CD4-positive, CD25-positive, alpha-beta regulatory T cell (primary cell): ENCODE measurements around the gene PTPRN2. TPM values are rescaled to one million over a fixed set of nuclear protein-coding genes. Genes with fewer than 3 reads are reported as not detected.

Experiments used
- ATAC-seq, 2 donors: fragments of 150-1000 bp; cut with Tn5 transposase; one replicate each; pipeline ENCODE4 v1.10.0; 2021; ENCODE audit warnings: low read depth in 2 of 2, moderate number of reproducible peaks in 2 of 2, moderate library complexity in 1 of 2
- DNase-seq, 3 donors: peaks; one replicate each; pipeline versions ENCODE4 v3.0.0 to v3.0.0-alpha.2; 2012 to 2022; ENCODE audit warnings: mixed read lengths in 1 of 3
- H3K27ac ChIP-seq: one replicate; pipeline ENCODE4 v1.7.0; 2013; ENCODE audit warnings: mild to moderate bottlenecking, low read length; ENCODE audit not compliant: insufficient read depth, poor library complexity, severe bottlenecking
- H3K27me3 ChIP-seq: one replicate; pipeline ENCODE4 v1.7.0; 2013; ENCODE audit warnings: low read length; ENCODE audit not compliant: control insufficient read depth, insufficient read depth
- H3K36me3 ChIP-seq: one replicate; pipeline ENCODE4 v1.7.0; 2013; ENCODE audit warnings: mild to moderate bottlenecking, low read length, moderate library complexity; ENCODE audit not compliant: control insufficient read depth, insufficient read depth
- H3K4me1 ChIP-seq: 2 replicates; pipeline ENCODE4 v1.7.0; 2013; ENCODE audit warnings: mild to moderate bottlenecking, low read length; ENCODE audit not compliant: insufficient read depth, control insufficient read depth, poor library complexity, severe bottlenecking
- H3K4me3 ChIP-seq: one replicate; pipeline ENCODE4 v1.7.0; 2013; ENCODE audit warnings: low read depth, mild to moderate bottlenecking, low read length, moderate library complexity
- H3K9me3 ChIP-seq, 2 experiments: 1 replicate in 1 of 2; 2 replicates in 1 of 2; pipeline ENCODE4 v1.7.0; 2013; ENCODE audit warnings: low read length in 2 of 2, mild to moderate bottlenecking in 1 of 2, moderate library complexity in 1 of 2; ENCODE audit not compliant: control insufficient read depth in 2 of 2
- H3K27ac Mint-ChIP-seq, 3 donors: one replicate each; pipeline ENCODE4 v1.8.0; 2020 to 2022; ENCODE audit warnings: mild to moderate bottlenecking in 3 of 3, mixed read lengths in 3 of 3, moderate library complexity in 2 of 3
- H3K27me3 Mint-ChIP-seq: one replicate; pipeline ENCODE4 v1.8.0; 2022; ENCODE audit warnings: mild to moderate bottlenecking, mixed read lengths
- H3K36me3 Mint-ChIP-seq: one replicate; pipeline ENCODE4 v1.8.0; 2020; ENCODE audit warnings: mixed read lengths
- H3K4me1 Mint-ChIP-seq, 4 donors: one replicate each; pipeline ENCODE4 v1.8.0; 2020 to 2022; ENCODE audit warnings: mixed read lengths in 4 of 4, mild to moderate bottlenecking in 1 of 4
- H3K4me3 Mint-ChIP-seq, 4 donors: one replicate each; pipeline ENCODE4 v1.8.0; 2020 to 2022; ENCODE audit warnings: mild to moderate bottlenecking in 4 of 4, mixed read lengths in 4 of 4, moderate library complexity in 3 of 4
- H3K9me3 Mint-ChIP-seq, 7 donors: one replicate each; pipeline ENCODE4 v1.8.0; 2020 to 2022; ENCODE audit warnings: mixed read lengths in 7 of 7, mild to moderate bottlenecking in 3 of 7, moderate library complexity in 2 of 7
- polyA plus RNA-seq, 4 donors: library from polyadenylated mRNA; unstranded; fragments of 300-500 nt; fragmentation: Illumina TruSeq; gene quantifications; one replicate each; pipeline ENCODE4 v1.2.3, GENCODE V29; 2021
- total RNA-seq: library from RNA; stranded (reverse); gene quantifications from one replicate; pipeline ENCODE4 v1.2.3, GENCODE V29; 2022

The PTPRN2 gene
- total and polyA plus RNA-seq, 5 donors from 2014 or later = 1.6 to 4.7 (median 2.7) TPM

DNA sequence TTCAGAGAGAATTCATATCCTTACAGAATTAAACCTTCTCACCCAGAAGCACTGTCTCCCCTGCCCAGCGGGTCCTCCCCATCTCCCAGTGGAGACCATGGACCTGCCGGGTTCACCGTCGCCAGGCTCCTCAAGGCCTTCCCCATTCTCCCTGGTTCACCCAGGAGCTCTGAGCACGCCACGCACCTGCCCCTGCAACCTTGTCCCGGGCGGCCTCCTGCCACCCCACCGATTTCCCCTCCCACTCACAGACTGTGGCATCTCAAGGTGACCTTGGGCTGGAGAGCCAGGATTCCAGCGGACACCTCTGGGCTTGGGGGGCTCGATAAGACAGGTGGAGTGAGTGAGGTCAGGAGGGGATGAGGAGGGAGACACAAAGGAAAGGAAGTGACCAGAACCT lies 135.3 kb downstream of the PTPRN2 start:
- no peaks in the 10 kb centered on the region for H3K27me3 ChIP-seq
- H3K4me1 Mint-ChIP-seq = no peaks in the 10 kb centered on the region
- peaks cover 3% of the 10 kb centered on the region for H3K36me3 Mint-ChIP-seq
- H3K9me3 Mint-ChIP-seq = peaks cover 0 to 5% (median 0%) of the 10 kb centered on the region in 7 donors
- no peak overlapping the region for H3K4me3 Mint-ChIP-seq
- ATAC-seq = no peak
- H3K27me3 Mint-ChIP-seq = peaks cover 6% of the 10 kb centered on the region
- no peak overlapping the region for H3K27ac ChIP-seq
- DNase-seq = no peak
- no peak overlapping the region for H3K27ac Mint-ChIP-seq
- H3K9me3 ChIP-seq = peaks cover 0 to 4% of the 10 kb centered on the region in 2 experiments
- no peak overlapping the region for H3K4me3 ChIP-seq
- no peaks in the 10 kb centered on the region for H3K4me1 ChIP-seq
- no peaks in the 10 kb centered on the region for H3K36me3 ChIP-seq

DNA sequence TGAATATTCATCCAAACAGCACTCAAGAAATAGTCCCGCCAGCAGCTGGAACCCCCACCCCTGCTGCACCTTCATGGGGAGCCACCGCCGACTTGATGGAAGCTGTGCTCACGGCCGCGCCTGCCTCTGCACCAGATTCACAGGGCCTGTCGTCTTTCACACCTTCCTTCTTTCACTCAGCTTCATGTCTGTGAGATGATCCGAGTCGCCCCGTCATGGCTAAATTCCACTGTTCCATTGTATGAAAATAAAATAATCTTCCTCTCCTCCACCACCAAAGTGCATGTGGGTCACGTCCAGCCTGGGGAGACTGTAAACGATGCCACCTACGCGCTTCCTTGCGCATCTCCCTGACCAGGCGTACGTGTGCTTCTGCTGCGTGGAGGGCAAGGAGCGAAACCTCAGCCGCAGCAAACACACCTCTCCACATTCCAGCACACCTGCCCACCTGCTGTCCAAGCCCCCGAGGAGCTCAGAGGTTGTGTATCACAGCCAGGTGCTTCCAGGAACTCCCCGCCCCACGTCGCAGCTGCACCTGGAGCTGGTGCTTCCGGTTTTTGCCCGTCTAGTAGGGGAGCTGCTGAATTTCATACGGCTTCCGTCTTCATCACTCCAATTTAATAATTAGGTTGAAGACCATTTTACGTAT lies 137.0 kb downstream of the PTPRN2 start:
- Mint-ChIP-seq H3K9me3 (peaks cover 0 to 5% (median 0%) of the 10 kb centered on the region in 7 donors), H3K27me3 (peaks cover 6% of the 10 kb centered on the region), H3K4me1 (no peaks in the 10 kb centered on the region), H3K36me3 (no peaks in the 10 kb centered on the region), H3K4me3 (no peak overlapping the region), H3K27ac (no peak overlapping the region)
- no peak overlapping the region for H3K27ac ChIP-seq
- DNase-seq = no peak
- no peak overlapping the region for H3K4me3 ChIP-seq
- no peak for ATAC-seq
- H3K4me1 ChIP-seq = no peaks in the 10 kb centered on the region
- no peaks in the 10 kb centered on the region for H3K27me3 ChIP-seq
- no peaks in the 10 kb centered on the region for H3K36me3 ChIP-seq
- peaks cover 0 to 4% of the 10 kb centered on the region in 2 experiments for H3K9me3 ChIP-seq

DNA sequence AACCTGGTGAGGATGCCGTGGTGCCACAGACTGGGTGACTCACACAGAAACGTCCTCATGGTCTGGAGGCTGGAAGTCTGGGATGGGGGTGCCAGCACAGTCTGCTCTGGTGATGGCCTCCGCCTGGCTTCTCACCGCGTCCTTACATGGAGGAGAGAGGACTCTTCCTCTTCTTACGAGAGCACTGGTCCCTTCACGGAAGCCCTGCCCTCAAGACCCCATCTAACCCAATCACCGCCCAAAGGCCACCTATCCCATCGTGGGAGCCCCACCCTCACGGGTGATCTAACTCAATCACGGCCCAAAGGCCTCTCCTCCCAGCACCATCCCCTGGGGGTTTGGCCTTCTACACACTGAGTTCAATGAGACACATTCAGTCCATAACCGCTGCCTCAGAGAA lies 137.7 kb downstream of the PTPRN2 start:
- no peak for DNase-seq
- H3K9me3 ChIP-seq = peaks cover 0 to 3% of the 10 kb centered on the region in 2 experiments
- Mint-ChIP-seq H3K4me1 (no peaks in the 10 kb centered on the region), H3K9me3 (peaks cover 0 to 5% (median 0%) of the 10 kb centered on the region in 7 donors), H3K36me3 (no peaks in the 10 kb centered on the region), H3K4me3 (no peak overlapping the region), H3K27me3 (peaks cover 6% of the 10 kb centered on the region), H3K27ac (no peak overlapping the region)
- no peaks in the 10 kb centered on the region for H3K36me3 ChIP-seq
- H3K4me3 ChIP-seq = no peak overlapping the region
- no peaks in the 10 kb centered on the region for H3K27me3 ChIP-seq
- no peaks in the 10 kb centered on the region for H3K4me1 ChIP-seq
- no peak overlapping the region for H3K27ac ChIP-seq
- ATAC-seq = no peak

DNA sequence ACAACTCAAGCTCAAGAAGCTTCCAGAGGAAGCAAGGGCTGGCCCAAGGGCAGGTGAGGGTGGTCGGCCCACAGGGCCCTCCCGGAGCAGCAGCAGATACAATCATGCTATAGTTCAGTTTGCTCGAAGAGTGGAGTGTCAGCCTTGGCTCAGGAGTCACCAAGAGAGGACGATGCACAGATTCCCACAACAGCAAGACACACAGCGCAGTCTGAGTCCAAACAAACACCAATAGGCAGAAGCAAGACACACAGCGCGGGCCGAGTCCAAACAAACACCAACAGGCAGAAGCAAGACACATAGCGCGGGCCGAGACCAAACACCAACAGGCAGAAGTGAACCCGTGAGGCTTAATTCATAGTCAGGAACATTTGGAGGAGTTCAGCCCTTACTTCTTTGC lies 138.4 kb downstream of the PTPRN2 start:
- H3K36me3 ChIP-seq = no peaks in the 10 kb centered on the region
- H3K9me3 ChIP-seq = no peaks in the 10 kb centered on the region
- no peak for DNase-seq
- no peak overlapping the region for H3K4me3 Mint-ChIP-seq
- H3K4me1 ChIP-seq = no peaks in the 10 kb centered on the region
- H3K4me3 ChIP-seq = no peak overlapping the region
- peaks cover 6% of the 10 kb centered on the region for H3K27me3 Mint-ChIP-seq
- no peak overlapping the region for H3K27ac ChIP-seq
- no peak for ATAC-seq
- no peaks in the 10 kb centered on the region for H3K4me1 Mint-ChIP-seq
- H3K36me3 Mint-ChIP-seq = no peaks in the 10 kb centered on the region
- H3K27me3 ChIP-seq = no peaks in the 10 kb centered on the region
- H3K27ac Mint-ChIP-seq = no peak overlapping the region
- H3K9me3 Mint-ChIP-seq = peaks cover 0 to 5% (median 0%) of the 10 kb centered on the region in 7 donors

DNA sequence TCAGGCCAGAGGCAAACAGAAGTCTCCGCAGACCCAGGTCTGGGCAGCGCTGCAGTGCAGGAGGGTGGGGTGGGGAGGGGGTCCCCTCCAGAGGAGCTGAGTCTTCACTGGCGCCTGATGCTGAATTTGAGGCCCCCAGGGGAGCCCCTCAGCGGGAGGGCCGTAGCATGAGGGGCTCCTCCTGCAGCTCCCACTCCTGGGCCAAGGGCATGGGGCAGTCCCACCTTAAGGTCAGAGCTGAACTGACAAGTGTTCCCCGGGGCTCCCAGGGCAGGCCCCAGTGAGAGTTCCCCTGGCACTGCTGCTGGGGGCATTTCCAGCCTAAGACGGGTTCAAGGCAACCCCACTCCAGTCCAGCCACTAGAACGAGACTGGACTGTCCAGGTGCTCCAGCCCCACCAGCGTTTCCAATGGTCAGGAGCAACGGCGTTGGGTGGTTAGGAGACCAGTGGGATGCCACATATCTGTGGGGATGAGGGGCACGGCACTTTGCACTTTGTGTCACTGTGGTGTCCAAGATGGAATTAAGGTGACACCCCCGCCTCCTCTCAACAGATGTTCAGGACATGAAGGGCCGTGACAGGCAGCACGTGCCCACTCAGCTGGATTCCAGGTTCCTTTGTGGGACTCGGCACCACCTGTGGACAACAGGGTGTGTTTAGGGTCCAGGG lies 139.1 kb downstream of the PTPRN2 start:
- H3K27me3 Mint-ChIP-seq = peaks cover 6% of the 10 kb centered on the region
- Histone ChIP-seq H3K27me3 (no peaks in the 10 kb centered on the region), H3K36me3 (no peaks in the 10 kb centered on the region), H3K27ac (no peak overlapping the region), H3K4me1 (no peaks in the 10 kb centered on the region), H3K9me3 (no peaks in the 10 kb centered on the region), H3K4me3 (no peak overlapping the region)
- peaks cover 0 to 3% (median 0%) of the 10 kb centered on the region in 7 donors for H3K9me3 Mint-ChIP-seq
- H3K4me3 Mint-ChIP-seq = no peak overlapping the region
- H3K4me1 Mint-ChIP-seq = no peaks in the 10 kb centered on the region
- ATAC-seq = no peak
- DNase-seq = no peak
- no peaks in the 10 kb centered on the region for H3K36me3 Mint-ChIP-seq
- H3K27ac Mint-ChIP-seq = no peak overlapping the region

DNA sequence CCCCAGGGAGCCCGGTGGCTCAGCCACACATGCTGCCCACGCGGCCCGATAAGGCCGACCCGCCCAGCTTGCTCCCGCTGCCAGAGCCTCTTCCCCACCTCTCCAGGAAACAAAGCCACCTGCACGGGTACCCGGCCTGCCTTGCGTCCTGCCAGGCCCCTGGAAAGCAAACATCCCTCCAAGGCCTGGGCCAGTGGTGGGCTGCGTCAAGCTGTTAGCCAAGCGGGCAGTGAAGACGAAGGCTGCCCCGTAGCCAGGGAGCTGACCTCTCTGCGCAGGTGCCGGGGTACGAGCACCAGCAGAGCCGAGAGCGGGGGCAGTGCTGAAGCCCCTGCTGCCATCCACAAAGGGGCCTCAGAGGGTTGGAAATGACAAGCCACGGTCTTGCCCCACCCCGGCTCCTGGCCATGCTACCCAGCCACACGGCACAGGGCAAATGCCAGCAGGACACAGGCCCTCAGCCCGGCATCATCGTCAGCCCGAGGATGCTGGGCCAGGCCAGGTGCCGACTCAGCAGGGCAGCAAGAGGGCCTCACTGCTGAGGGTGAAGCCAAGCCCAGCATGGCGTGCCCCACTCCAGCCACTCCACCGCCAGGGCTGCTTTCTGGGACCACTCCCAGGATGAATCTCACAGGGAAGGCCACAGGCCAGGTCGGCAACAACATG lies 140.0 kb downstream of the PTPRN2 start:
- no peak overlapping the region for H3K27ac ChIP-seq
- Mint-ChIP-seq H3K27ac (no peak overlapping the region), H3K36me3 (no peaks in the 10 kb centered on the region), H3K9me3 (peaks cover 0 to 3% (median 0%) of the 10 kb centered on the region in 7 donors), H3K27me3 (peaks cover 4% of the 10 kb centered on the region), H3K4me1 (no peaks in the 10 kb centered on the region), H3K4me3 (no peak overlapping the region)
- ATAC-seq (no peak), DNase-seq (no peak)
- no peak overlapping the region for H3K4me3 ChIP-seq
- no peaks in the 10 kb centered on the region for H3K36me3 ChIP-seq
- no peaks in the 10 kb centered on the region for H3K27me3 ChIP-seq
- no peaks in the 10 kb centered on the region for H3K4me1 ChIP-seq
- no peaks in the 10 kb centered on the region for H3K9me3 ChIP-seq

DNA sequence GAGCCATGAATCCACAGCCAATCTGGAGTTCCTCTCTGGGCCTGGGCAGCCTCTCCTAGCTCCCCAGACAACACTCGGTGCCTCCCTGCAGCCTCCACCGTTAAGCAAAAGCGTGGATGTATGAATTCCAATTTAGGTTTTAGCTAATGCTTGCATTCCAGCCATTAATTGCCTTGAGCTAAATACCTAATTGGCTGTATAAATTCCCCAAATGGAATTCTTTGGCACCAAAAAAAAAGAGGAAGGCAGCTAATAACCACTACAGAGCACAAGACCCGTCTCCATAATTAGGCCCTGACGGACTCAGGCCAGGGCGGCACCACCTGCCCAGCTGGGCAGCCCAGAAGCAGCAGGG lies 140.5 kb downstream of the PTPRN2 start:
- H3K4me3 ChIP-seq = no peak overlapping the region
- ATAC-seq = no peak
- Mint-ChIP-seq H3K9me3 (peaks cover 0 to 3% (median 0%) of the 10 kb centered on the region in 7 donors), H3K27ac (no peak overlapping the region), H3K4me3 (no peak overlapping the region), H3K4me1 (no peaks in the 10 kb centered on the region), H3K27me3 (no peaks in the 10 kb centered on the region), H3K36me3 (no peaks in the 10 kb centered on the region)
- DNase-seq = no peak
- no peaks in the 10 kb centered on the region for H3K4me1 ChIP-seq
- no peaks in the 10 kb centered on the region for H3K27me3 ChIP-seq
- H3K9me3 ChIP-seq = no peaks in the 10 kb centered on the region
- H3K36me3 ChIP-seq = no peaks in the 10 kb centered on the region
- no peak overlapping the region for H3K27ac ChIP-seq
